A549 (cell line): ENCODE measurements around the gene NTM. TPM values are rescaled to one million over a fixed set of nuclear protein-coding genes. Genes with fewer than 3 reads are reported as not detected.
A peak's percentile ranks its signal among the peaks of the same experiment; 100 is the strongest.

Source experiments
- ATAC-seq, 2 experiments: fragments of 200-7000 bp in 1 of 2; fragments of >200 bp in 1 of 2; cut with Nextera tagmentation in 1 of 2; cut with Tn5 transposase in 1 of 2; 3 replicates each; pipeline versions ENCODE4 v1.8.0 to v1.9.1; 2018 to 2020; ENCODE audit warnings: mild to moderate bottlenecking in 1 of 2, moderate library complexity in 1 of 2
- CTCF ChIA-PET: fragments of 300-600 bp; sonication (Branson Sonifier 250); formaldehyde crosslinking; extraction: SDS; loops from one replicate; lab custom pipeline; 2021; ENCODE audit warnings: antibody characterized with exemption, inconsistent platforms; lab: Yijun Ruan, JAX
- POLR2A ChIA-PET: fragments of 350-600 bp; formaldehyde crosslinking; extraction: SDS; loops from one replicate; lab custom pipeline; 2021; ENCODE audit warnings: antibody characterized with exemption, inconsistent platforms; lab: Yijun Ruan, JAX
- DNase-seq, 2 experiments: peaks; one replicate each; pipeline versions ENCODE4 v3.0.0 to v3.0.0-alpha.2; 2011 to 2016; ENCODE audit warnings: low read depth in 1 of 2, low spot score in 1 of 2
- FAIRE-seq: peaks from 2 replicates; lab custom pipeline; 2011; peaks lifted over from hg19 to GRCh38; lab: Jason Lieb, UNC
- H3K27ac ChIP-seq, 2 experiments: fragments of >200 bp; sonication (Bioruptor Twin); formaldehyde crosslinking; 3 replicates each; pipeline ENCODE4 v1.5.1; 2016 to 2017
- H3K4me1 ChIP-seq: fragments of >200 bp; sonication (Bioruptor Twin); formaldehyde crosslinking; 3 replicates; pipeline ENCODE4 v1.6.1; 2016
- H3K4me2 ChIP-seq: fragments of >200 bp; sonication (Bioruptor Twin); formaldehyde crosslinking; 3 replicates; pipeline ENCODE4 v1.6.1; 2016
- H3K4me3 ChIP-seq: fragments of >200 bp; sonication (Bioruptor Twin); formaldehyde crosslinking; 3 replicates; pipeline ENCODE4 v1.5.1; 2016
- H3K9me3 ChIP-seq: fragments of >200 bp; sonication (Bioruptor Twin); formaldehyde crosslinking; 3 replicates; pipeline ENCODE4 v1.6.1; 2016
- BCL3 ChIP-seq: fragments of >200 bp; sonication (Bioruptor Twin); formaldehyde crosslinking; IDR thresholded peaks from 3 replicates; pipeline ENCODE4 v1.6.1; 2016
- BHLHE40 ChIP-seq: IDR thresholded peaks from 2 replicates; pipeline ENCODE4 v1.6.1; 2012; ENCODE audit warnings: low read depth, low read length, inconsistent platforms
- CEBPB ChIP-seq, 2 experiments: fragments of >200 bp in 1 of 2; sonication (Bioruptor Twin) in 1 of 2; formaldehyde crosslinking in 1 of 2; IDR thresholded peaks; 2 replicates each; pipeline ENCODE4 v1.6.1; 2012 to 2016
- CHD2 ChIP-seq: fragments of 150-350 bp; IDR thresholded peaks from 2 replicates; pipeline ENCODE4 v1.6.1; 2014; ENCODE audit warnings: low read length; ENCODE audit not compliant: partially characterized antibody
- CHD4 ChIP-seq: fragments of 200-600 bp; sonication (generic); IDR thresholded peaks from 2 replicates; pipeline ENCODE4 v1.6.1; 2016; ENCODE audit warnings: antibody characterized with exemption, mild to moderate bottlenecking, borderline replicate concordance
- EHF ChIP-seq: fragments of 250-450 bp; sonication (Bioruptor Pico); IDR thresholded peaks from 2 replicates; pipeline ENCODE4 v1.5.0; 2020; ENCODE audit warnings: mild to moderate bottlenecking
- EHMT2 ChIP-seq: fragments of 200-600 bp; sonication (generic); IDR thresholded peaks from 2 replicates; pipeline ENCODE4 v1.6.1; 2016; ENCODE audit warnings: antibody characterized with exemption, low read depth, mild to moderate bottlenecking, moderate library complexity
- FOSB ChIP-seq: fragments of 250-450 bp; sonication (Bioruptor Pico); IDR thresholded peaks from 2 replicates; pipeline ENCODE4 v1.5.0; 2020; ENCODE audit warnings: mild to moderate bottlenecking, moderate library complexity
- GATA3 ChIP-seq: IDR thresholded peaks from 2 replicates; pipeline ENCODE4 v1.6.1; 2012; ENCODE audit warnings: borderline replicate concordance
- HDAC2 ChIP-seq: fragments of 200-600 bp; sonication (generic); IDR thresholded peaks from 2 replicates; pipeline ENCODE4 v1.6.1; 2016
- HMGXB4 ChIP-seq: fragments of 250-450 bp; sonication (Bioruptor Pico); IDR thresholded peaks from 2 replicates; pipeline ENCODE4 v1.5.0; 2021; ENCODE audit warnings: mild to moderate bottlenecking, moderate library complexity, borderline replicate concordance
- JUN ChIP-seq, 2 experiments: fragments of >200 bp; sonication (Bioruptor Twin); formaldehyde crosslinking; IDR thresholded peaks; 2 replicates in 1 of 2; 3 replicates in 1 of 2; pipeline ENCODE4 v1.6.1; 2016 to 2017
- JUNB ChIP-seq: fragments of >200 bp; sonication (Bioruptor Twin); formaldehyde crosslinking; IDR thresholded peaks from 2 replicates; pipeline ENCODE4 v1.6.1; 2016
- KDM5A ChIP-seq: fragments of 200-600 bp; sonication (generic); IDR thresholded peaks from 2 replicates; pipeline ENCODE4 v1.6.1; 2016; ENCODE audit warnings: antibody characterized with exemption, mild to moderate bottlenecking
- MAFK ChIP-seq: fragments of 450-650 bp; IDR thresholded peaks from 2 replicates; pipeline ENCODE4 v1.6.1; 2014; ENCODE audit not compliant: partially characterized antibody
- MAX ChIP-seq: IDR thresholded peaks from 2 replicates; pipeline ENCODE4 v1.6.1; 2012
- MAZ ChIP-seq: fragments of 150-350 bp; IDR thresholded peaks from 2 replicates; pipeline ENCODE4 v1.6.1; 2014; ENCODE audit warnings: antibody characterized with exemption, low read depth, low read length, borderline replicate concordance
- NPAS2 ChIP-seq: fragments of 250-450 bp; sonication (Bioruptor Pico); IDR thresholded peaks from 2 replicates; pipeline ENCODE4 v1.8.0; 2022; ENCODE audit warnings: mild to moderate bottlenecking, moderate library complexity, borderline replicate concordance
- RAD21 ChIP-seq, 2 experiments: fragments of >200 bp in 1 of 2; sonication (Bioruptor Twin) in 1 of 2; formaldehyde crosslinking in 1 of 2; IDR thresholded peaks in 1 of 2; conservative IDR thresholded peaks in 1 of 2; 2 replicates in 1 of 2; 3 replicates in 1 of 2; pipeline ENCODE4 v1.6.1; 2012 to 2018; ENCODE audit warnings: inconsistent platforms in 1 of 2
- RARB ChIP-seq: fragments of 250-450 bp; sonication (Bioruptor Pico); IDR thresholded peaks from 2 replicates; pipeline ENCODE4 v1.8.0; 2021; ENCODE audit warnings: mild to moderate bottlenecking, moderate library complexity
- RCOR1 ChIP-seq: fragments of 150-350 bp; IDR thresholded peaks from 2 replicates; pipeline ENCODE4 v1.6.1; 2014; ENCODE audit warnings: antibody characterized with exemption, low read length, low read depth
- RFX5 ChIP-seq: fragments of 450-650 bp; IDR thresholded peaks from 2 replicates; pipeline ENCODE4 v1.7.1; 2014; ENCODE audit warnings: antibody characterized with exemption, mild to moderate bottlenecking, moderate library complexity
- TP53 ChIP-seq: fragments of 250-450 bp; sonication (Bioruptor Pico); IDR thresholded peaks from 2 replicates; pipeline ENCODE4 v1.5.0; 2021; ENCODE audit warnings: mild to moderate bottlenecking, moderate library complexity
- USF2 ChIP-seq: fragments of 450-650 bp; IDR thresholded peaks from 2 replicates; pipeline ENCODE4 v1.6.1; 2014; ENCODE audit warnings: antibody characterized with exemption
- WGBS: methylation state at CpG from one replicate; pipeline ENCODE4 v1.1.6; 2017; ENCODE audit errors: missing lambda C conversion rate; 5-methylcytosine and 5-hydroxymethylcytosine counted together
- polyA plus RNA-seq, 4 experiments: library from polyadenylated mRNA; depleted of rRNA in 3 of 4; stranded (reverse); fragments of >200 nt; fragmentation: RNase III in 1 of 4; extraction: RNeasy Plus Mini Kit Qiagen cat#74134 plus additional on column Dnase treatment in 1 of 4; gene quantifications; 2 replicates in 3 of 4; 3 replicates in 1 of 4; pipeline ENCODE4 v1.2.3, GENCODE V29; 2011 to 2017

The NTM gene
- polyA plus RNA-seq, 2 of the 4 experiments (the other 2 are of a cell fraction) = not detected

- TF ChIP-seq TP53 (CRISPR knock-in tag) (no peak), USF2 (no peak), RFX5 (no peak)
Measured at GRCh38 chr11:131389582-131389981, 19.2 kb downstream of the NTM start (continued).

GRCh38 chr11:131391176-131391575, 20.8 kb downstream of the NTM start:
- Histone ChIP-seq H3K4me3 (no peak overlapping the region), H3K4me2 (no peak overlapping the region), H3K27ac (no peak overlapping the region), H3K9me3 (no peaks in the 10 kb centered on the region), H3K4me1 (no peaks in the 10 kb centered on the region)
- CTCF ChIA-PET = no interaction called here
- no peak for ATAC-seq
- POLR2A ChIA-PET = no interaction called here
- TF ChIP-seq HDAC2 (no peak), RCOR1 (no peak), NPAS2 (CRISPR knock-in tag) (no peak), JUNB (no peak), CHD2 (no peak), KDM5A (no peak), HMGXB4 (CRISPR knock-in tag) (no peak), JUN (IDR thresholded peaks at IDR 0.05) (no peak), RARB (CRISPR knock-in tag) (no peak), BCL3 (no peak)
- 59% methylated on average over 6 of the region's 6 CpGs for WGBS
- no peak for DNase-seq
- no peak for FAIRE-seq

- no peak overlapping the region for H3K4me2 ChIP-seq
- POLR2A ChIA-PET = no interaction called here
- DNase-seq = peak in 1 of 2 experiments; percentile 1
- H3K4me1 ChIP-seq = no peaks in the 10 kb centered on the region
- no peak overlapping the region for H3K27ac ChIP-seq
- CTCF ChIA-PET = no interaction called here
- no peak for FAIRE-seq
- TF ChIP-seq EHF (CRISPR knock-in tag) (no peak), CEBPB (IDR thresholded peaks at IDR 0.05) (no peak), CHD4 (no peak), BHLHE40 (no peak), MAX (no peak), FOSB (CRISPR knock-in tag) (no peak), MAFK (no peak), GATA3 (no peak), MAZ (no peak), HMGXB4 (CRISPR knock-in tag) (no peak), RAD21 (conservative IDR thresholded peaks at IDR 0.05 in 1 of 2, IDR thresholded peaks at IDR 0.05 in 1 of 2) (no peak), EHMT2 (no peak)
- no peak overlapping the region for H3K4me3 ChIP-seq
- WGBS = 19% methylated on average over 7 of the region's 8 CpGs
- no peaks in the 10 kb centered on the region for H3K9me3 ChIP-seq
- no peak for ATAC-seq
Measured at GRCh38 chr11:131392528-131393255, 22.3 kb downstream of the NTM start.
